Colonic mucosa (tissue), 4 donors: ENCODE results near the gene PPARGC1A. TPM values are rescaled to one million over a fixed set of nuclear protein-coding genes. Genes with fewer than 3 reads are reported as not detected.

Experiments
- DNase-seq: peaks from one replicate; pipeline ENCODE4 v3.0.0-alpha.2; 2020
- H3K27ac ChIP-seq: fragments of 200-600 bp; one replicate; pipeline ENCODE4 v1.8.0; 2021
- H3K27me3 ChIP-seq: fragments of 200-600 bp; one replicate; pipeline ENCODE4 v1.8.0; 2021
- H3K36me3 ChIP-seq: fragments of 200-600 bp; one replicate; pipeline ENCODE4 v1.8.0; 2021
- H3K4me1 ChIP-seq: fragments of 200-600 bp; one replicate; pipeline ENCODE4 v1.8.0; 2021; ENCODE audit warnings: mild to moderate bottlenecking
- H3K4me3 ChIP-seq: fragments of 200-600 bp; one replicate; pipeline ENCODE4 v1.8.0; 2021
- H3K9ac ChIP-seq, 2 donors: one replicate each; pipeline ENCODE4 v1.7.0; 2013; ENCODE audit warnings: control low read depth in 2 of 2, low read depth in 2 of 2, low read length in 2 of 2
- H3K9me3 ChIP-seq: fragments of 200-600 bp; one replicate; pipeline ENCODE4 v1.8.0; 2021
- CTCF ChIP-seq: fragments of 200-600 bp; IDR thresholded peaks from one replicate; pipeline ENCODE4 v1.8.0; 2022; ENCODE audit warnings: antibody characterized with exemption, mild to moderate bottlenecking
- intact Hi-C: fragments of 100-400 bp; cut with DNase I; formaldehyde crosslinking; loops from one replicate; pipeline ENCODE4 v1.14.1; 2022
- total RNA-seq, 2 donors: library from RNA; stranded (reverse); fragmentation: NEBNext Ultra II Directional in 1 of 2; extraction: Animal tissue kit (Norgen Biotek cat#: 25700) in 1 of 2; gene quantifications; one replicate each; pipeline ENCODE4 v1.2.1, GENCODE V29; 2021
- donor health status: healthy.
- donor health status: DM: no; HTN: no; CAD: no.
- donor health status: DM: no; HTN: no; CAD: no.

PPARGC1A gene
- total RNA-seq, 2 donors from 2014 or later = 44.4 to 48.4 TPM

- Histone ChIP-seq H3K4me1 (no peaks in the 10 kb centered on the region), H3K9ac (no peak overlapping the region), H3K4me3 (no peak overlapping the region), H3K9me3 (no peaks in the 10 kb centered on the region), H3K27me3 (no peaks in the 10 kb centered on the region), H3K27ac (no peak overlapping the region), H3K36me3 (no peaks in the 10 kb centered on the region)
- no peak for DNase-seq
- intact Hi-C loops = no loop called here
- no peak for TF ChIP-seq CTCF
These were observed 12.5 kb upstream of the PPARGC1A start for GRCh38 chr4:23902222-23902804.

- intact Hi-C loops = no loop called here
- no peak for TF ChIP-seq CTCF
- DNase-seq = no peak
- no peak overlapping the region for H3K4me3 ChIP-seq
- H3K4me1 ChIP-seq = no peaks in the 10 kb centered on the region
- no peaks in the 10 kb centered on the region for H3K27me3 ChIP-seq
- no peaks in the 10 kb centered on the region for H3K9me3 ChIP-seq
- no peak overlapping the region for H3K27ac ChIP-seq
- H3K36me3 ChIP-seq = no peaks in the 10 kb centered on the region
- no peak overlapping the region for H3K9ac ChIP-seq
These were observed 10.8 kb upstream of the PPARGC1A start for GRCh38 chr4:23900636-23901035.

DNA sequence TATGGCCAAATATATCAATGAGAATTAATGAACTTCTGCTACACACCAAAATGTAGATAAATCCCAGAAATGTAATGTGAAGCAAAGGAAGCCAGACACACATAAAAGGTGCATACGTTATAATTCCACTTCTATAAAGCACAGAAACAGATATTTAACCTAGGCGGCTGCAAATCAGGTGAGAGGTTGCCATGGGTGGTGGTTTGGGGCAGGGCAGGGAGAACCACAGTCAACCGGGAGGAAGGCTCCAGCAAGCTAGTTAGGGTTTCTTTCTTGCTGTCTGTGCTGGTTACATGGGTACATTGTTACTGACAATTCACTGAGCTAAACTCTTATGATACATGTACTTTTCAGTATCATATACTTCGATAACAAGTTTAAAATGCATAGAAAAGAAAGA lies 9.7 kb upstream of the PPARGC1A start:
- DNase-seq = no peak
- no peaks in the 10 kb centered on the region for H3K36me3 ChIP-seq
- H3K9me3 ChIP-seq = no peaks in the 10 kb centered on the region
- H3K9ac ChIP-seq = no peak overlapping the region
- H3K27ac ChIP-seq = no peak overlapping the region
- H3K27me3 ChIP-seq = no peaks in the 10 kb centered on the region
- intact Hi-C loops = no loop called here
- H3K4me1 ChIP-seq = no peaks in the 10 kb centered on the region
- no peak for TF ChIP-seq CTCF
- H3K4me3 ChIP-seq = no peak overlapping the region

GRCh38 chr4:23897564-23898109 lies 7.8 kb upstream of the PPARGC1A start:
- no peaks in the 10 kb centered on the region for H3K27me3 ChIP-seq
- H3K27ac ChIP-seq = no peak overlapping the region
- TF ChIP-seq CTCF = no peak
- H3K4me1 ChIP-seq = no peaks in the 10 kb centered on the region
- intact Hi-C loops = no loop called here
- H3K4me3 ChIP-seq = no peak overlapping the region
- DNase-seq = no peak
- no peaks in the 10 kb centered on the region for H3K36me3 ChIP-seq
- H3K9ac ChIP-seq = no peak overlapping the region
- no peaks in the 10 kb centered on the region for H3K9me3 ChIP-seq

DNA sequence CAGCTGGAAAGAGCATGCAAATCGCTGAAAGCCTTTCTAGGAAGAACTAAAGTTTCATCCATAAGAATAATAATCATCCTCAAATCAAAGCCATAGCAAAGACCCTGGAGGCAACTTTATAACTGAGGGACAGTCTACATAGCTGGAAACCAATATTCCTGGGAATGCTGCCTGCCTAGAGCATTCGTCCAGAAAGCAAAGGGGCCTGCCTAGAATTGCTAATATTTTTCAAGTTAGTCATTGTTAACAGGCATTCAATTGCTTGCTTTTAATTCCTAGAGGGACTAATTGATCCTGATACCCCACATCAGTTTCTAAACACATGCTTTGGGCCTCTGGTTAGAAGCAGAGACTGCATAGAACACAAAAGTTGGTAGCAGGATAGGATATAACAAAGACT lies 4.2 kb upstream of the PPARGC1A start:
- Histone ChIP-seq H3K9ac (no peak overlapping the region), H3K27me3 (no peaks in the 10 kb centered on the region), H3K4me1 (no peaks in the 10 kb centered on the region), H3K4me3 (no peak overlapping the region), H3K27ac (no peak overlapping the region), H3K36me3 (no peaks in the 10 kb centered on the region), H3K9me3 (no peaks in the 10 kb centered on the region)
- DNase-seq = no peak
- intact Hi-C loops = no loop called here
- no peak for TF ChIP-seq CTCF
